NB4 (cell line): ENCODE results near the gene SETD1B.

Experiments used
- MYC ChIP-seq: IDR thresholded peaks from 2 replicates; pipeline ENCODE4 v1.6.1; 2011; ENCODE audit warnings: low read depth, low read length
- POLR2A ChIP-seq: IDR thresholded peaks from 2 replicates; pipeline ENCODE4 v1.6.1; 2011; ENCODE audit warnings: mild to moderate bottlenecking; ENCODE audit not compliant: insufficient read length; ENCODE audit errors: extremely low read depth
- TF ChIP-seq, protein P1 (sequence below): IDR thresholded peaks from one replicate; pipeline ENCODE4 v1.5.1; 2012; ENCODE audit warnings: low read depth, low read length
- TF ChIP-seq, protein P2 (sequence below): IDR thresholded peaks from 2 replicates; pipeline ENCODE4 v1.6.1; 2011; ENCODE audit warnings: low read depth, low read length

DNA sequence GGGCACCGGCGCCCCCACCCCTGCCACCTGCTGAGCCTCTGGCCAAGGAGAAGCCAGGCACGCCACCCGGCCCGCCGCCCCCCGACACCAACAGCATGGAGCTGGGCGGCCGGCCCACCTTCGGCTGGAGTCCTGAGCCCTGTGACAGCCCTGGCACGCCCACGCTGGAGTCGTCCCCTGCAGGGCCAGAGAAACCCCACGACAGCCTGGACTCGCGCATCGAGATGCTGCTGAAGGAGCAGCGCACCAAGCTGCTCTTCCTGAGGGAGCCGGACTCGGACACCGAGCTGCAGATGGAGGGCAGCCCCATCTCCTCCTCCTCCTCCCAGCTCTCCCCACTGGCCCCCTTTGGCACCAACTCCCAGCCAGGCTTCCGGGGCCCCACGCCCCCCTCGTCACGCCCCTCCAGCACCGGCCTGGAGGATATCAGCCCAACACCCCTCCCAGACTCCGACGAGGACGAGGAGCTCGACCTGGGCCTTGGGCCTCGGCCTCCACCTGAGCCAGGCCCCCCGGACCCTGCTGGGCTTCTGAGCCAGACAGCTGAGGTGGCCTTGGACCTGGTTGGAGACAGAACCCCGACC, 6.5 kb downstream of the SETD1B start:
- TF ChIP-seq, protein P1, sequence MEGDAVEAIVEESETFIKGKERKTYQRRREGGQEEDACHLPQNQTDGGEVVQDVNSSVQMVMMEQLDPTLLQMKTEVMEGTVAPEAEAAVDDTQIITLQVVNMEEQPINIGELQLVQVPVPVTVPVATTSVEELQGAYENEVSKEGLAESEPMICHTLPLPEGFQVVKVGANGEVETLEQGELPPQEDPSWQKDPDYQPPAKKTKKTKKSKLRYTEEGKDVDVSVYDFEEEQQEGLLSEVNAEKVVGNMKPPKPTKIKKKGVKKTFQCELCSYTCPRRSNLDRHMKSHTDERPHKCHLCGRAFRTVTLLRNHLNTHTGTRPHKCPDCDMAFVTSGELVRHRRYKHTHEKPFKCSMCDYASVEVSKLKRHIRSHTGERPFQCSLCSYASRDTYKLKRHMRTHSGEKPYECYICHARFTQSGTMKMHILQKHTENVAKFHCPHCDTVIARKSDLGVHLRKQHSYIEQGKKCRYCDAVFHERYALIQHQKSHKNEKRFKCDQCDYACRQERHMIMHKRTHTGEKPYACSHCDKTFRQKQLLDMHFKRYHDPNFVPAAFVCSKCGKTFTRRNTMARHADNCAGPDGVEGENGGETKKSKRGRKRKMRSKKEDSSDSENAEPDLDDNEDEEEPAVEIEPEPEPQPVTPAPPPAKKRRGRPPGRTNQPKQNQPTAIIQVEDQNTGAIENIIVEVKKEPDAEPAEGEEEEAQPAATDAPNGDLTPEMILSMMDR: no peak
- TF ChIP-seq, protein P2, sequence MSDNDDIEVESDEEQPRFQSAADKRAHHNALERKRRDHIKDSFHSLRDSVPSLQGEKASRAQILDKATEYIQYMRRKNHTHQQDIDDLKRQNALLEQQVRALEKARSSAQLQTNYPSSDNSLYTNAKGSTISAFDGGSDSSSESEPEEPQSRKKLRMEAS: no peak
- TF ChIP-seq POLR2A: no peak
- TF ChIP-seq MYC: no peak
